ENCODE results near the gene RBPJ. TPM values are rescaled to one million over a fixed set of nuclear protein-coding genes. Genes with fewer than 3 reads are reported as not detected.

Gene RBPJ
- 100 to 1,000 TPM in 3 of 4 donors, 10 to 100 TPM in 1; 94.1 to 129 (median 113) TPM for total RNA-seq

DNA sequence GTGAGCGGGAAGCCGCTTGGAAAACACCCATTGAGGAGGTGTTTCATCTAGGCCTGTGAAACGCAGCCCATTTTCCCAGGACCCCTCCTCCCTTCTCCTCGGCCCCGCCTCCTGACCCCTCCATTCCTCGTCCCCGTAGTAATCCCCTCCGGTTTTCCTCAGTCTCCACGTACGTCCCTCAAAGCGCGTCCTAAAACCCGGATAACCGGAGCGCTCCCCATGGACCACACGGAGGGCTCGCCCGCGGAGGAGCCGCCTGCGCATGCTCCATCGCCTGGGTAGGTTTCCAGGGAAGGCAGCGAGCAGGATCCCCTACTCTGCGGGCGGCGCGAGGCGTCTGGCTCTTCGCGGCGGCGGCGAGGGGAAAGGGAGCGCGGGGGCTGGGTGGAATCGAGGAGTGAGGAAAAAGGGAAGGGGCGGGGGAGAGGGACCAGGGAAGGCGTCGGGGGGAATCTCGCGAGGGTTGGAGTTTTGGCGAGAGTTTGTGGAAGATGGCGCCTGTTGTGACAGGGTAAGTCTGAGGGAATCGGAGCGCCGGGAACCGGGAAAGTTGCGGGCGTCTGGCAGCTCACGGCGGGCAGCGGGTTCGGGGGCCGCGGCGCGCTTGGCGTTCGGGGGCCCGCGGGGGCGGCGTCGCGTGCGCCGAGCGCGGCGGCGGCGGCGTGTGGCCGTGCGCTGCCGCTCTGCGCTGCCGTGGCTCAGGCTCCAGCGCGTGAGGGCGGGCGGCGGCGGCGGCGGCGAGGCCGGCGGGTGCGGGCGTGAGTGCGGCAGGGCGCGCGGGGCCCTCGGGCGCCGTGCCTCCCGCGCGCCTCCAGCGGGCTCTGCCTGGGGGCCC lies at the start of gene RBPJ:
RBPJ (plus strand) TSS at position 477 of the 835 bp plus-strand sequence; CDS start at position 492, 15 bp downstream.
- TF ChIP-seq, protein P1, sequence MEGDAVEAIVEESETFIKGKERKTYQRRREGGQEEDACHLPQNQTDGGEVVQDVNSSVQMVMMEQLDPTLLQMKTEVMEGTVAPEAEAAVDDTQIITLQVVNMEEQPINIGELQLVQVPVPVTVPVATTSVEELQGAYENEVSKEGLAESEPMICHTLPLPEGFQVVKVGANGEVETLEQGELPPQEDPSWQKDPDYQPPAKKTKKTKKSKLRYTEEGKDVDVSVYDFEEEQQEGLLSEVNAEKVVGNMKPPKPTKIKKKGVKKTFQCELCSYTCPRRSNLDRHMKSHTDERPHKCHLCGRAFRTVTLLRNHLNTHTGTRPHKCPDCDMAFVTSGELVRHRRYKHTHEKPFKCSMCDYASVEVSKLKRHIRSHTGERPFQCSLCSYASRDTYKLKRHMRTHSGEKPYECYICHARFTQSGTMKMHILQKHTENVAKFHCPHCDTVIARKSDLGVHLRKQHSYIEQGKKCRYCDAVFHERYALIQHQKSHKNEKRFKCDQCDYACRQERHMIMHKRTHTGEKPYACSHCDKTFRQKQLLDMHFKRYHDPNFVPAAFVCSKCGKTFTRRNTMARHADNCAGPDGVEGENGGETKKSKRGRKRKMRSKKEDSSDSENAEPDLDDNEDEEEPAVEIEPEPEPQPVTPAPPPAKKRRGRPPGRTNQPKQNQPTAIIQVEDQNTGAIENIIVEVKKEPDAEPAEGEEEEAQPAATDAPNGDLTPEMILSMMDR (IDR thresholded peaks at IDR 0.05): no peak
- ATAC-seq (ENCODE audit: low FRiP score) (peak; percentile 81), DNase-seq (ENCODE audit: low spot score) (peak; percentile 81)

DNA sequence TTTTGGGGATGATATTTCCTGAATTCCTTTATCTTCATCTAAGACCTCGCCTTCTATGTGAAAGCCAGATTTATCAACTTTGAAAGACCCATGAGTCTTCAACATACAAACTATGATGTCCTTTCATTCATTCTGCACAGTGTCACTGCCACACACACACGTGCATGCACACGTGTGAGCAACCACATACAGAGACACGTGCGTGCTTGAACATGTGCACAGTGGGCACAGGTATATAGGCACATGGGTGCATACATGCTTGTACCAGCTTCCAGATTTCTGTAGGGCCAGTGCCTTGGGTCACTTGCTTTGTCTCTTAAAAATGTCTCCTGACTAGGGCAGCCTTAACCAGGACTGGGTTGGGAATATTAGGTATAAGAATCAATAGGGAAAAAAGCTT lies 49.1 kb upstream of the RBPJ start:
- no peak for ATAC-seq (ENCODE audit: low FRiP score)
- no peak for DNase-seq (ENCODE audit: low spot score)
- TF ChIP-seq, protein P1 (IDR thresholded peaks at IDR 0.05): no peak

DNA sequence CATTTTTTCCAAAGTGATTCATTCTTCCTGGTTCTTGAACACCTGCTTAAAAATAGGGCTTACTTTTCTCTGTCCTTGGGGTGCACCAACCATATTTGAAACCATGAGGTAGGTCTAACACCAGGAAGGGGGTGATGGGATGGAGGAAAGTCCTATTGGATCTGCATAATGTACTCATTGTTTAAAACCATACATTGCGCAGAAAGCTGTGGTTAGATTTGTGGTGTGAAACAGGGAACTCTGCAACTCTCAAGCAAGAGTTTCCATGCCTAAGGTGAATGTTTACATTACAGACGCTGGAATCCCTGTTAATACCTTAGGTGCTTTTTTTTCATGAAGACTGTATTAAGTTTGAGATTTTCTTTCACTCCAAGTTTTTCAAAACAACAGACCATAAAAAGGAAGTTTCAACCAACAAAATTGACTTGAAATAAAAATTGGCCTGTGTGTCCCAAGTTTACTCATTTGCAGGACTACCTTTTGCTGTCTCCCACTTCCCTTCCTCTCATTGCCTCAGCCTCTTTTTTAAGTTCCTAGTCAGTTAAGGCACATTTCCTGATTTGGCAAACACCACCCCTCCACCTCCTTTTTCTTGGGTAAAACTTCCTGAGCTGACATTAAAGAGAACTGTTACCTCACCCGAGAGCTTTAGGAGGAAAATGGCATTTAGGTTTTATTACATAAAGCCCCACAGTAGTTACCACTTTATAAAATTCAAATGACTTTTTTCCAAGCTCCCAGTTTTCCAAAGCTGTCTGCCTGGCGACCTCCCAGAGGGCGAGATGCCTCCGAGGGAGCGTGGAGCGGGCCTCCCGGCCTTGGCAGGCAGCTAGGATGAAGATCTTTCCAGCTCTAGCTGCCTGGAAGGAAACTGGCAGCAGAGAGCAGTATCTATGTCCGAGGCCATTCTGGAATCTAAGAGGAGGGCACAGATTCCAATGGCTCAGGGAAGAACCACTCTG lies 47.9 kb upstream of the RBPJ start:
- TF ChIP-seq, protein P1 (IDR thresholded peaks at IDR 0.05): no peak
- ATAC-seq (ENCODE audit: low FRiP score) (no peak), DNase-seq (ENCODE audit: low spot score) (no peak)

DNA sequence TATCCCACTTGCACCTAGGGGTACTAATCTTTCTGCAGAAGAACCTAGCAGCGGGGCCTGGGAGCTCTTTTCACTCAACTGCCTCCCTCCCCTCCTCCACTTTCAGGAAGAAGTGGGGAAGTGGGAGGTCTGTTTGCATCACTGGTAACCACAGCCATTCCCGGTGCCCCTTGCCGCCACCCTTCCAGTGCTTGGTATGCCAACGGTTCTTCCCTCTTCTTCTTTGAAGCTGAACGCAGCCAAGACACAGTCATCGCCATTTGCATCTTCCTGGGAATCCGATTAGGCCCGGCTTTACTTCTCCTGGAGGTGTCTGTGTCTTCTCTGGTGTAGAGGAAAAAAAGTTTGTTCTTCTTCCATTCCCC lies 47.2 kb upstream of the RBPJ start:
- ATAC-seq (ENCODE audit: low FRiP score) (no peak), DNase-seq (ENCODE audit: low spot score) (no peak)

DNA sequence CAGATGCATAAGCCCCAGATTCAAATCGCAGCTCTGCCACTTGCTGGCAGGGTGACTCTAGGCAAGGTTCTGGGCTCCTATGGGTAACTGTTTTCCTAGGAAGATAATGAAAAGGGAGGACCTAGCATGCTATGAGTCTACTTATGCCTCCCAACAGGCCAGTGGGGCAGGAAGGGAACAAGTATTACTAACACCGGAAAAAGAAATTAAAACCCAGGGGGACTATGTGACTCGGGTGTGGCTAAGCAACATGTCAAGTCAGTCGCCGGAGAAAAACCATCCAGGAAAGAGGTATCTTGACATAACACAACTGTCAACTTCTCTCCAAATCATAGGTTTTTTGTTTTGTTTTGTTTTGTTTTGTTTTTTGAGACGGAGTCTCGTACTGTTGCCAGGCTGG lies 45.5 kb upstream of the RBPJ start:
- ATAC-seq (ENCODE audit: low FRiP score) (no peak), DNase-seq (ENCODE audit: low spot score) (no peak)
- TF ChIP-seq, protein P1 (IDR thresholded peaks at IDR 0.05): no peak

More for the DNA sequence above, 47.2 kb upstream of the RBPJ start:
- TF ChIP-seq, protein P1 (IDR thresholded peaks at IDR 0.05): no peak

DNA sequence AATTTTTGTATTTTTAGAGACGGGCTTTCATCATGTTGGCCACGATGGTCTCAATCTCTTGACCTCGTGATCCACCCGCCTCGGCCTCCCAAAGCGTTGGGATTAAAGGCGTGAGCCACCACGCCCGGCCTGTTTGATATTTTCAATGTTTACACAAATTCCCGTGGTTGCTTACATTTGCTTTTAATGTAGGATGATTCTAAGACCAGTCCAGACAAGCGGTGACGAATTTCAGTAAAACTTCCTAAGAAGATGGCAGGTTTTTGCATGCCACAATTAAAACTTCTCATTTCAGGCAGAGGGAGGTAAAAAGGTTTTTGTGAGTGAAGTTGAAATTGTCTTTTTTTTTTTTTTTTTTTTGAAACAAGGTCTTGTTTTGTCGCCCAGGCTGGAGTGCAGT lies 41.4 kb upstream of the RBPJ start:
- DNase-seq (ENCODE audit: low spot score) (no peak), ATAC-seq (ENCODE audit: low FRiP score) (no peak)
- TF ChIP-seq, protein P1 (IDR thresholded peaks at IDR 0.05): no peak
